Measurements from ENCODE around the gene ANKRD13C.

Gene ANKRD13C

DNA sequence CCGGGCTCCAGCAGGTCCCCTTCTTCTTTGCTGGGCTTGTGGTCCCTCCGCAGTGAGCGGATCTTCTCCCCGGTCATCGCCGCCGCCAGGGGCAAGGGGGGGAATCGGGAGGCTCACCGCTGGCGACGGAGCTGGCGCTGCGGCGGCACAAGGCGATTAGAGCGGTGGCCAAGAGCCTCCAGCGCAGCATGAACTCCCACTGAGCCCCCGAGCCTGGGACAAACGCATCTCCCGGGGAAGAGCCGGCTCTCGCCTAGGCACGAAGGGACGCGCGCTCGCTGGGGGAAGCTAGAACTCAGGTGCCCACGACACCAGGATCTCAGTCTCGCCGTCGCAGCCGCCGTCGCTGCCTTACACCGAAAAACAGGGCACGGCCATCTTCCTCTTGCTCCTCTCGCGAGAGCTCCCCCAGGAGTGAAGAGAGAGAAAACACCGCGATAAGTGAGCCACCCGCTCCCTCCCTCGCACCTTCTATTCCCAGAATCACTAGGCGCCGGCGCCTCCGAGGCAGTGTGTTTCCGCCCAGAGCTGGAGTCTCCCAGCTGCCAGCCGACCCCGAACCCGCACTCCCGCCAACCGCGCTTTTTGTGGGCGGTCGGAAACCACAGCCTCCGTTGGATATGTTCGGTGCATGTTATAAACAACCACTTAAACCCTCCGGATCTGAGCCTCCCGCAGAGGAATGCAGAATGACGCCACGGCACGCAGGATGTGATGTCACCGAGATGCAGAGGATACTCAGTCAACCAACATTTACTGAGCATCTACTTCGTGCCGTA, at the start of gene ANKRD13C (continued):
- TF ChIP-seq, protein P1, sequence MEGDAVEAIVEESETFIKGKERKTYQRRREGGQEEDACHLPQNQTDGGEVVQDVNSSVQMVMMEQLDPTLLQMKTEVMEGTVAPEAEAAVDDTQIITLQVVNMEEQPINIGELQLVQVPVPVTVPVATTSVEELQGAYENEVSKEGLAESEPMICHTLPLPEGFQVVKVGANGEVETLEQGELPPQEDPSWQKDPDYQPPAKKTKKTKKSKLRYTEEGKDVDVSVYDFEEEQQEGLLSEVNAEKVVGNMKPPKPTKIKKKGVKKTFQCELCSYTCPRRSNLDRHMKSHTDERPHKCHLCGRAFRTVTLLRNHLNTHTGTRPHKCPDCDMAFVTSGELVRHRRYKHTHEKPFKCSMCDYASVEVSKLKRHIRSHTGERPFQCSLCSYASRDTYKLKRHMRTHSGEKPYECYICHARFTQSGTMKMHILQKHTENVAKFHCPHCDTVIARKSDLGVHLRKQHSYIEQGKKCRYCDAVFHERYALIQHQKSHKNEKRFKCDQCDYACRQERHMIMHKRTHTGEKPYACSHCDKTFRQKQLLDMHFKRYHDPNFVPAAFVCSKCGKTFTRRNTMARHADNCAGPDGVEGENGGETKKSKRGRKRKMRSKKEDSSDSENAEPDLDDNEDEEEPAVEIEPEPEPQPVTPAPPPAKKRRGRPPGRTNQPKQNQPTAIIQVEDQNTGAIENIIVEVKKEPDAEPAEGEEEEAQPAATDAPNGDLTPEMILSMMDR (tag by site-specific recombination; IDR thresholded peaks at IDR 0.05): peak; percentile 90
- TF ChIP-seq ZNF433 (tag by site-specific recombination; IDR thresholded peaks at IDR 0.05; ENCODE audit: low read depth) (no peak), KLF16 (tag by site-specific recombination; IDR thresholded peaks at IDR 0.05) (peak; percentile 58), OVOL3 (tag by site-specific recombination; IDR thresholded peaks at IDR 0.05) (peak; percentile 41; the same call in 1 of the 2 replicates)
- TF ChIP-seq, protein P2, sequence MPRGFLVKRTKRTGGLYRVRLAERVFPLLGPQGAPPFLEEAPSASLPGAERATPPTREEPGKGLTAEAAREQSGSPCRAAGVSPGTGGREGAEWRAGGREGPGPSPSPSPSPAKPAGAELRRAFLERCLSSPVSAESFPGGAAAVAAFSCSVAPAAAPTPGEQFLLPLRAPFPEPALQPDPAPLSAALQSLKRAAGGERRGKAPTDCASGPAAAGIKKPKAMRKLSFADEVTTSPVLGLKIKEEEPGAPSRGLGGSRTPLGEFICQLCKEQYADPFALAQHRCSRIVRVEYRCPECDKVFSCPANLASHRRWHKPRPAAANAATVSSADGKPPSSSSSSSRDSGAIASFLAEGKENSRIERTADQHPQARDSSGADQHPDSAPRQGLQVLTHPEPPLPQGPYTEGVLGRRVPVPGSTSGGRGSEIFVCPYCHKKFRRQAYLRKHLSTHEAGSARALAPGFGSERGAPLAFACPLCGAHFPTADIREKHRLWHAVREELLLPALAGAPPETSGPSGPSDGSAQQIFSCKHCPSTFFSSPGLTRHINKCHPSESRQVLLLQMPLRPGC (tag by site-specific recombination; IDR thresholded peaks at IDR 0.05): peak; percentile 79; the same call in 1 of the 2 replicates

GRCh38 chr1:70403759-70404158, 49.2 kb upstream of the ANKRD13C start:
- ChIA-PET CTCF (interaction anchor here (1.0 kb wide), 1 partner anchor 369 kb away, joined by 3 read pairs; no protein-coding TSS in a partner anchor), POLR2A (interaction anchor here (0.6 kb wide), 1 partner anchor 256 kb away, joined by 5 read pairs; no protein-coding TSS in a partner anchor)
- Histone ChIP-seq H3K4me1 (ENCODE audit: control insufficient read depth, insufficient read depth, low read length) (no peaks in the 10 kb centered on the region), H3K9me3 (ENCODE audit: control insufficient read depth, insufficient read depth, low read depth, low read length) (no peaks in the 10 kb centered on the region), H3K27ac (ENCODE audit: extremely low read depth, low read depth, low read length) (no peak overlapping the region), H3K36me3 (ENCODE audit: control insufficient read depth in 2 of 2, insufficient read depth in 1 of 2, low read length in 2 of 2) (no peaks in the 10 kb centered on the region), H3K4me3 (ENCODE audit: low read depth, low read length) (no peak overlapping the region)
- TF ChIP-seq ZSCAN23 (tag by site-specific recombination; IDR thresholded peaks at IDR 0.05) (no peak), ZNF521 (tag by site-specific recombination; IDR thresholded peaks at IDR 0.05) (no peak), ATF2 (tag by site-specific recombination; IDR thresholded peaks at IDR 0.05; ENCODE audit: low read depth) (no peak), ZNF747 (tag by site-specific recombination; IDR thresholded peaks at IDR 0.05) (no peak), ZNF433 (tag by site-specific recombination; IDR thresholded peaks at IDR 0.05; ENCODE audit: low read depth) (no peak), ZNF19 (tag by site-specific recombination; IDR thresholded peaks at IDR 0.05; ENCODE audit: low read depth) (no peak), ZNF26 (tag by site-specific recombination; IDR thresholded peaks at IDR 0.05) (no peak), ZNF670 (tag by site-specific recombination; IDR thresholded peaks at IDR 0.05; ENCODE audit: low read depth) (no peak), ZNF24 (tag by site-specific recombination; IDR thresholded peaks at IDR 0.05) (no peak), ZNF274 (IDR thresholded peaks at IDR 0.05; ENCODE audit: low read length) (no peak), ZNF274 (tag by site-specific recombination; IDR thresholded peaks at IDR 0.05; ENCODE audit: borderline replicate concordance) (no peak), ZNF148 (tag by site-specific recombination; IDR thresholded peaks at IDR 0.05; ENCODE audit: borderline replicate concordance) (no peak), ZNF585B (tag by site-specific recombination; IDR thresholded peaks at IDR 0.05) (no peak), ZNF341 (tag by site-specific recombination; IDR thresholded peaks at IDR 0.05; ENCODE audit: low read depth) (no peak), KLF7 (tag by site-specific recombination; IDR thresholded peaks at IDR 0.05; ENCODE audit: borderline replicate concordance) (no peak), ZNF692 (tag by site-specific recombination; IDR thresholded peaks at IDR 0.05) (no peak)
- TF ChIP-seq, protein P3, sequence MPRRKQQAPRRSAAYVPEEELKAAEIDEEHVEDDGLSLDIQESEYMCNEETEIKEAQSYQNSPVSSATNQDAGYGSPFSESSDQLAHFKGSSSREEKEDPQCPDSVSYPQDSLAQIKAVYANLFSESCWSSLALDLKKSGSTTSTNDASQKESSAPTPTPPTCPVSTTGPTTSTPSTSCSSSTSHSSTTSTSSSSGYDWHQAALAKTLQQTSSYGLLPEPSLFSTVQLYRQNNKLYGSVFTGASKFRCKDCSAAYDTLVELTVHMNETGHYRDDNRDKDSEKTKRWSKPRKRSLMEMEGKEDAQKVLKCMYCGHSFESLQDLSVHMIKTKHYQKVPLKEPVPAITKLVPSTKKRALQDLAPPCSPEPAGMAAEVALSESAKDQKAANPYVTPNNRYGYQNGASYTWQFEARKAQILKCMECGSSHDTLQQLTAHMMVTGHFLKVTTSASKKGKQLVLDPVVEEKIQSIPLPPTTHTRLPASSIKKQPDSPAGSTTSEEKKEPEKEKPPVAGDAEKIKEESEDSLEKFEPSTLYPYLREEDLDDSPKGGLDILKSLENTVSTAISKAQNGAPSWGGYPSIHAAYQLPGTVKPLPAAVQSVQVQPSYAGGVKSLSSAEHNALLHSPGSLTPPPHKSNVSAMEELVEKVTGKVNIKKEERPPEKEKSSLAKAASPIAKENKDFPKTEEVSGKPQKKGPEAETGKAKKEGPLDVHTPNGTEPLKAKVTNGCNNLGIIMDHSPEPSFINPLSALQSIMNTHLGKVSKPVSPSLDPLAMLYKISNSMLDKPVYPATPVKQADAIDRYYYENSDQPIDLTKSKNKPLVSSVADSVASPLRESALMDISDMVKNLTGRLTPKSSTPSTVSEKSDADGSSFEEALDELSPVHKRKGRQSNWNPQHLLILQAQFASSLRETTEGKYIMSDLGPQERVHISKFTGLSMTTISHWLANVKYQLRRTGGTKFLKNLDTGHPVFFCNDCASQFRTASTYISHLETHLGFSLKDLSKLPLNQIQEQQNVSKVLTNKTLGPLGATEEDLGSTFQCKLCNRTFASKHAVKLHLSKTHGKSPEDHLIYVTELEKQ (tag by site-specific recombination; IDR thresholded peaks at IDR 0.05; ENCODE audit: borderline replicate concordance): no peak
